ENCODE results near the gene KHDRBS1.

GRCh38 chr1:32007591-32007940 is 6.1 kb upstream of the KHDRBS1 start:
- TF ChIP-seq, protein P1, sequence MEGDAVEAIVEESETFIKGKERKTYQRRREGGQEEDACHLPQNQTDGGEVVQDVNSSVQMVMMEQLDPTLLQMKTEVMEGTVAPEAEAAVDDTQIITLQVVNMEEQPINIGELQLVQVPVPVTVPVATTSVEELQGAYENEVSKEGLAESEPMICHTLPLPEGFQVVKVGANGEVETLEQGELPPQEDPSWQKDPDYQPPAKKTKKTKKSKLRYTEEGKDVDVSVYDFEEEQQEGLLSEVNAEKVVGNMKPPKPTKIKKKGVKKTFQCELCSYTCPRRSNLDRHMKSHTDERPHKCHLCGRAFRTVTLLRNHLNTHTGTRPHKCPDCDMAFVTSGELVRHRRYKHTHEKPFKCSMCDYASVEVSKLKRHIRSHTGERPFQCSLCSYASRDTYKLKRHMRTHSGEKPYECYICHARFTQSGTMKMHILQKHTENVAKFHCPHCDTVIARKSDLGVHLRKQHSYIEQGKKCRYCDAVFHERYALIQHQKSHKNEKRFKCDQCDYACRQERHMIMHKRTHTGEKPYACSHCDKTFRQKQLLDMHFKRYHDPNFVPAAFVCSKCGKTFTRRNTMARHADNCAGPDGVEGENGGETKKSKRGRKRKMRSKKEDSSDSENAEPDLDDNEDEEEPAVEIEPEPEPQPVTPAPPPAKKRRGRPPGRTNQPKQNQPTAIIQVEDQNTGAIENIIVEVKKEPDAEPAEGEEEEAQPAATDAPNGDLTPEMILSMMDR (IDR thresholded peaks at IDR 0.05; ENCODE audit: low read depth, low read length, missing input control), result no peak
- no peak for TF ChIP-seq ATF3 (IDR thresholded peaks at IDR 0.05)
- TF ChIP-seq, protein P2, sequence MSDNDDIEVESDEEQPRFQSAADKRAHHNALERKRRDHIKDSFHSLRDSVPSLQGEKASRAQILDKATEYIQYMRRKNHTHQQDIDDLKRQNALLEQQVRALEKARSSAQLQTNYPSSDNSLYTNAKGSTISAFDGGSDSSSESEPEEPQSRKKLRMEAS (IDR thresholded peaks at IDR 0.05), result no peak
- TF ChIP-seq RAD21 (IDR thresholded peaks at IDR 0.05), result no peak
- no peak for TF ChIP-seq EGR1 (IDR thresholded peaks at IDR 0.05; ENCODE audit: low read depth in 2 of 2)
- no peak for TF ChIP-seq TAF1 (conservative IDR thresholded peaks at IDR 0.05)
- TF ChIP-seq, protein P3, sequence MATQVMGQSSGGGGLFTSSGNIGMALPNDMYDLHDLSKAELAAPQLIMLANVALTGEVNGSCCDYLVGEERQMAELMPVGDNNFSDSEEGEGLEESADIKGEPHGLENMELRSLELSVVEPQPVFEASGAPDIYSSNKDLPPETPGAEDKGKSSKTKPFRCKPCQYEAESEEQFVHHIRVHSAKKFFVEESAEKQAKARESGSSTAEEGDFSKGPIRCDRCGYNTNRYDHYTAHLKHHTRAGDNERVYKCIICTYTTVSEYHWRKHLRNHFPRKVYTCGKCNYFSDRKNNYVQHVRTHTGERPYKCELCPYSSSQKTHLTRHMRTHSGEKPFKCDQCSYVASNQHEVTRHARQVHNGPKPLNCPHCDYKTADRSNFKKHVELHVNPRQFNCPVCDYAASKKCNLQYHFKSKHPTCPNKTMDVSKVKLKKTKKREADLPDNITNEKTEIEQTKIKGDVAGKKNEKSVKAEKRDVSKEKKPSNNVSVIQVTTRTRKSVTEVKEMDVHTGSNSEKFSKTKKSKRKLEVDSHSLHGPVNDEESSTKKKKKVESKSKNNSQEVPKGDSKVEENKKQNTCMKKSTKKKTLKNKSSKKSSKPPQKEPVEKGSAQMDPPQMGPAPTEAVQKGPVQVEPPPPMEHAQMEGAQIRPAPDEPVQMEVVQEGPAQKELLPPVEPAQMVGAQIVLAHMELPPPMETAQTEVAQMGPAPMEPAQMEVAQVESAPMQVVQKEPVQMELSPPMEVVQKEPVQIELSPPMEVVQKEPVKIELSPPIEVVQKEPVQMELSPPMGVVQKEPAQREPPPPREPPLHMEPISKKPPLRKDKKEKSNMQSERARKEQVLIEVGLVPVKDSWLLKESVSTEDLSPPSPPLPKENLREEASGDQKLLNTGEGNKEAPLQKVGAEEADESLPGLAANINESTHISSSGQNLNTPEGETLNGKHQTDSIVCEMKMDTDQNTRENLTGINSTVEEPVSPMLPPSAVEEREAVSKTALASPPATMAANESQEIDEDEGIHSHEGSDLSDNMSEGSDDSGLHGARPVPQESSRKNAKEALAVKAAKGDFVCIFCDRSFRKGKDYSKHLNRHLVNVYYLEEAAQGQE (IDR thresholded peaks at IDR 0.05), result no peak
- TF ChIP-seq GABPA (IDR thresholded peaks at IDR 0.05 in 1 of 2, conservative IDR thresholded peaks at IDR 0.05 in 1 of 2), result no peak
- TF ChIP-seq FOXA1 (IDR thresholded peaks at IDR 0.05), result no peak
- no peak for TF ChIP-seq JUND (IDR thresholded peaks at IDR 0.05)
- no peak for TF ChIP-seq YY1 (IDR thresholded peaks at IDR 0.05)

Data from liver (tissue), 3 donors.